Endometrium (tissue), 2 donors: Measurements from ENCODE around the gene DNAJC15.
A peak's percentile ranks its signal among the peaks of the same experiment; 100 is the strongest.

Experiments used
- FAIRE-seq: peaks from 2 replicates; lab custom pipeline; 2012; peaks lifted over from hg19 to GRCh38; lab: Jason Lieb, UNC
- donor health status: control.
- donor health status: control.

DNAJC15 gene

GRCh38 chr13:43085545-43085944 lies 62.2 kb downstream of the DNAJC15 start:
- FAIRE-seq, result peak; percentile 94

- FAIRE-seq, result no peak
Observed at GRCh38 chr13:43086181-43086580, 62.8 kb downstream of the DNAJC15 start.

GRCh38 chr13:43088093-43088511 lies 64.7 kb downstream of the DNAJC15 start:
- FAIRE-seq, result no peak

- no peak for FAIRE-seq
Observed at GRCh38 chr13:43089912-43090498, 66.6 kb downstream of the DNAJC15 start.

GRCh38 chr13:43094901-43095300 lies 71.5 kb downstream of the DNAJC15 start:
- FAIRE-seq, result no peak

GRCh38 chr13:43095771-43096719 lies 72.7 kb downstream of the DNAJC15 start:
- FAIRE-seq, result peak; percentile 82

- no peak for FAIRE-seq
Observed at GRCh38 chr13:43100667-43101066, 77.3 kb downstream of the DNAJC15 start.

GRCh38 chr13:43102304-43102703 lies 78.9 kb downstream of the DNAJC15 start:
- no peak for FAIRE-seq

- no peak for FAIRE-seq
Observed at GRCh38 chr13:43107780-43108179, 84.4 kb downstream of the DNAJC15 start.

GRCh38 chr13:43110036-43110435 lies 86.7 kb downstream of the DNAJC15 start:
- no peak for FAIRE-seq

GRCh38 chr13:43110658-43111057 lies 87.3 kb downstream of the DNAJC15 start:
- FAIRE-seq, result no peak

GRCh38 chr13:43111559-43112400 lies 88.4 kb downstream of the DNAJC15 start:
- no peak for FAIRE-seq

GRCh38 chr13:43113603-43114002 lies 90.2 kb downstream of the DNAJC15 start:
- no peak for FAIRE-seq

- FAIRE-seq, result no peak
Observed at GRCh38 chr13:43114504-43114903, 91.1 kb downstream of the DNAJC15 start.

- no peak for FAIRE-seq
Observed at GRCh38 chr13:43115141-43115540, 91.8 kb downstream of the DNAJC15 start.

- no peak for FAIRE-seq
Observed at GRCh38 chr13:43116242-43116641, 92.9 kb downstream of the DNAJC15 start.

- FAIRE-seq, result no peak
Observed at GRCh38 chr13:43118521-43118920, 95.1 kb downstream of the DNAJC15 start.

GRCh38 chr13:43119206-43119605 lies 95.8 kb downstream of the DNAJC15 start:
- no peak for FAIRE-seq

- no peak for FAIRE-seq
Observed at GRCh38 chr13:43122791-43123190, 99.4 kb downstream of the DNAJC15 start.

GRCh38 chr13:43123856-43124255 lies 100.5 kb downstream of the DNAJC15 start:
- no peak for FAIRE-seq

- FAIRE-seq, result no peak
Observed at GRCh38 chr13:43124490-43124889, 101.1 kb downstream of the DNAJC15 start.

GRCh38 chr13:43126420-43126819 lies 103.0 kb downstream of the DNAJC15 start:
- no peak for FAIRE-seq
